Left ventricle myocardium inferior (tissue), 1 donor: ENCODE results near the gene ACAD8. TPM values are rescaled to one million over a fixed set of nuclear protein-coding genes. Genes with fewer than 3 reads are reported as not detected.
A peak's percentile ranks its signal among the peaks of the same experiment; 100 is the strongest.

Experiments
- DNase-seq: peaks from one replicate; pipeline ENCODE4 v3.0.0-alpha.2; 2020
- H3K27ac ChIP-seq: fragments of 200-600 bp; replicated peaks from 2 replicates; pipeline ENCODE4 v1.8.0; 2021
- H3K27me3 ChIP-seq: fragments of 200-600 bp; 2 replicates; pipeline ENCODE4 v1.8.0; 2021; ENCODE audit warnings: low read depth
- H3K36me3 ChIP-seq: fragments of 200-600 bp; 2 replicates; pipeline ENCODE4 v1.8.0; 2021
- H3K4me1 ChIP-seq: fragments of 200-600 bp; 2 replicates; pipeline ENCODE4 v1.8.0; 2021
- H3K4me3 ChIP-seq: fragments of 200-600 bp; 2 replicates; pipeline ENCODE4 v1.8.0; 2021; ENCODE audit warnings: mild to moderate bottlenecking, moderate library complexity
- H3K9me3 ChIP-seq: fragments of 200-600 bp; replicated peaks from 2 replicates; pipeline ENCODE4 v1.8.0; 2021
- CTCF ChIP-seq: fragments of 200-600 bp; IDR thresholded peaks from 2 replicates; pipeline ENCODE4 v1.8.0; 2021; ENCODE audit warnings: antibody characterized with exemption, mild to moderate bottlenecking, borderline replicate concordance
- intact Hi-C: fragments of 100-400 bp; cut with micrococcal nuclease; formaldehyde crosslinking; loops from one replicate; pipeline ENCODE4 v1.11.0; 2022
- total RNA-seq: library from RNA; stranded (reverse); fragmentation: NEBNext Ultra II Directional; extraction: Animal tissue kit (Norgen Biotek cat#: 25700); gene quantifications from one replicate; pipeline ENCODE4 v1.2.1, GENCODE V29; 2021
- donor health status: DM: no; HTN: yes; CAD: no; lungs with severe emphysema.

The ACAD8 gene
- total RNA-seq, 1 donor from 2014 or later = 40.7 TPM

DNA sequence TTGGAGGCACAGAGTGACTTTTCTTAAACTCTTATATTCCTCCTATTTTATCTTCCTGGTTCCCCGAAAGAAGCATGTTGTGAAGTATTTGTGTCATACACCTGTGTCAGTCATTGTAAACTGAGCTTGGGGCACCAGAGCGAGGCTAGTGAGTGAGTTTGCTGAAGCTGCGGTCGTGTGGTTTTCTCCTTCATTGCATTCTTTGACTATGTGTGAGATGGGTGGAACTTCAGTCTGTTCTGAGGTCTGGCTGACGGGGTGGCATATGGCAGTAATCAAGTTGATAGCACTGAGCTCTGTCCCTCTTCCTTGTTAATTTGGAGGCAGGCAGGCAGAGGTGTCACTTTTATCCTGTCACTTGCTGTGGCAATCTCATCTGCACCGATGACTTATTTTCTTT, 24.7 kb upstream of the ACAD8 start:
- intact Hi-C loops = no loop called here
- Histone ChIP-seq H3K27me3 (no peaks in the 10 kb centered on the region), H3K9me3 (no peaks in the 10 kb centered on the region), H3K27ac (no peak overlapping the region), H3K4me1 (peaks cover 83% of the 10 kb centered on the region), H3K36me3 (no peaks in the 10 kb centered on the region), H3K4me3 (no peak overlapping the region)
- DNase-seq = no peak
- no peak for TF ChIP-seq CTCF

GRCh38 chr11:134229126-134229790, 24.1 kb upstream of the ACAD8 start:
- DNase-seq = no peak
- Histone ChIP-seq H3K27me3 (no peaks in the 10 kb centered on the region), H3K4me3 (no peak overlapping the region), H3K36me3 (no peaks in the 10 kb centered on the region), H3K4me1 (peaks cover 88% of the 10 kb centered on the region), H3K27ac (no peak overlapping the region), H3K9me3 (no peaks in the 10 kb centered on the region)
- TF ChIP-seq CTCF = no peak
- intact Hi-C loops = no loop called here

DNA sequence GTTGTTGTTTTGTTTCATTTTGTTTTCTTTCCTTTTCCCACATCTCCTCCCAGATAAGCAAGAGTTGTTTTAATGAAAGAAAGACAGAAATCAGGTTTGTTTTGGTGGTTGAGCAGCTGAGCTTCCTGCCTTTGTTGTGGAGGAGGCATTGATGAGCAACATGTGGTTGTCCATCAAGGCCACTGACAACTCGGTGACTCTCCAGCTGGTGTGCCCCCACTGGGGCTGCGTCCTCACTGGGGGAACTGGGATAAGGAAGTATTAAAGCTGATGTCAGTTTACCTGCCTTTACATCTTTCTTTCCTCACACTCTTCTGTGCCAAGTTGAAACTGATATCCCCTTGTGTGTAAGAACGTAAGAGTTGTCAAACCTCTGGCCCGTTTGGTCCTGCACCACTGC, 23.0 kb upstream of the ACAD8 start:
- no peak for DNase-seq
- no peak for TF ChIP-seq CTCF
- intact Hi-C loops = no loop called here
- Histone ChIP-seq H3K27ac (no peak overlapping the region), H3K4me1 (peaks cover 93% of the 10 kb centered on the region), H3K4me3 (no peak overlapping the region), H3K27me3 (no peaks in the 10 kb centered on the region), H3K9me3 (no peaks in the 10 kb centered on the region), H3K36me3 (peaks cover 9% of the 10 kb centered on the region)

DNA sequence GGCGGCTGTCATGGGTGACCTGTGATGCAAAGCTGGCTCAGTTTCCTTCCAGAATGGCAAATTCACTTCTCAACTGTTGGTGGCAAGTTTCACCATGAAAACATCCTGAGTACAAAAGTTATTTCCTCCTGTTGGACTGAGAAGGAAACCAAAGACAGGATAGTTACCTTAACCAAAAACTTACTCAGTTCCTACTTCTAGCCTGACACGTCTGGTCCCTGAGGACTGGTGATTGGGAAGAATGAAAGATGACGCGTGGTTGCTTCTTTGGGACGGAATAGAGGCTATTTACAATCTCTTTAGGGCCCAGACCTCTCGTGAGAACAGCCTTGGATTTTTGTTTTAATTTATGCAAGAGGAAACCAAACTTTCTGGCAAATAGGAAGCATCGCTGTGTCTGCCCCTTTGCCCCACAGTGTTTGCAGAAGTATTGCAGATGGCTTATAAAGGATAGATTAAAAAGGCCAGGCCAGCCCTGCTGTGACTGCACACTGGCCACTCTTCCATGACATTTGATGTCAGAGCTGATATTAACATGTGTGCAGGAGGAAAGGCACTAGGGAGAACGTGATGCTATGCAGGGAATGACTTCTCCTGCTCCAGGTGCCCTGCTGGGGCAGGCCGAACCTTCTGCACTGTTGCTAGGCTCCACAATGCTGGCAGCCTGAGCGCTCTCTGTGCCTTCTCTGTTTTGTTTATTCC, 21.3 kb upstream of the ACAD8 start:
- Histone ChIP-seq H3K27ac (no peak overlapping the region), H3K4me3 (no peak overlapping the region), H3K4me1 (peaks cover 81% of the 10 kb centered on the region), H3K27me3 (no peaks in the 10 kb centered on the region), H3K9me3 (no peaks in the 10 kb centered on the region), H3K36me3 (peaks cover 19% of the 10 kb centered on the region)
- no peak for TF ChIP-seq CTCF
- intact Hi-C loops = no loop called here
- DNase-seq = no peak

DNA sequence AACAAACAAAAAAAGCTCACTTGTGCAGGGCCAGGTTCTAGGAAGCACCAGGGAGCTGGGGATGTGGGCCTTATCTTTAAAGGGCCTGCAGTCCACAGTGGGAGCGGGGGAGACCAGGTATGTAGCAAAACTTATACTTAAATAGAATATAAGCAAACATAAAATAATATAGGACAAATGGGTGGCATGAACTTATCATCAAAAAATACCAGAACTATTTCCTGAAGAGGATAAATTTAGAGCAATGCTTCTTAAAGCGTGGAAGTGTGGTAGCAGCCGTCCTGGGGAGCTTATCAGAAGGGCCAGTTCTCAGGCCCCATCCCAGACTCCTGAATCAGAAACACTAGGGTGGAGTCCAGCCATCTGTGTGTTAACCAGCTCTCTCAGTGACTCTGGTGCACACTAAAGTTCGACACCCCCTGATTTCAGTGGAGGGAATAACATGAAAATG, 19.6 kb upstream of the ACAD8 start:
- H3K9me3 ChIP-seq = no peaks in the 10 kb centered on the region
- H3K27ac ChIP-seq = peak overlapping the region; percentile 10
- H3K4me1 ChIP-seq = peaks cover 68% of the 10 kb centered on the region
- H3K4me3 ChIP-seq = no peak overlapping the region
- no peaks in the 10 kb centered on the region for H3K27me3 ChIP-seq
- peaks cover 29% of the 10 kb centered on the region for H3K36me3 ChIP-seq
- intact Hi-C loops = no loop called here
- DNase-seq = no peak
- TF ChIP-seq CTCF = no peak
